HCT116 (cell line): ENCODE data around the gene GAL3ST3. TPM values are rescaled to one million over a fixed set of nuclear protein-coding genes. Genes with fewer than 3 reads are reported as not detected.

Experiments used
- ATAC-seq: fragments of 200-7000 bp; cut with Tn5 transposase; 2 replicates; pipeline ENCODE4 v1.9.1; 2020; ENCODE audit warnings: mild to moderate bottlenecking, moderate library complexity
- BruUV-seq: library from RNA; stranded (reverse); fragments of 400-500 nt; replicated peaks from 2 replicates; lab custom pipeline; 2021; lab: Mats Ljungman, UMichigan
- CTCF ChIA-PET: fragments of 300-600 bp; sonication (Branson Sonifier 250); formaldehyde crosslinking; loops from one replicate; lab custom pipeline; 2021; ENCODE audit warnings: antibody characterized with exemption; lab: Charles Lee
- POLR2A ChIA-PET: fragments of 300-600, 350-600 bp; sonication (Branson Sonifier 250); formaldehyde crosslinking; loops from one replicate; lab custom pipeline; 2021; ENCODE audit warnings: antibody characterized with exemption; lab: Charles Lee
- RAD21 ChIA-PET, 2 experiments: fragments of 300-600 bp; sonication (Branson Sonifier 250); formaldehyde crosslinking; loops; one replicate each; lab custom pipeline; 2023; ENCODE audit warnings: low total read pairs in 2 of 2; ENCODE audit not compliant: uncharacterized antibody in 2 of 2, unreplicated experiment in 2 of 2, low non-redundant PET in 1 of 2; lab: Charles Lee
- DNase-seq: peaks from one replicate; pipeline ENCODE4 v3.0.0-alpha.2; 2010; ENCODE audit warnings: low read depth, low spot score
- H2AFZ ChIP-seq: fragments of 200-600 bp; shearing (Covaris generic), sonication (generic); 2 replicates; pipeline ENCODE4 v1.6.1; 2017; ENCODE audit warnings: low read depth, mixed run types, mixed read lengths, antibody characterized with exemption, low read length; ENCODE audit not compliant: poor library complexity, severe bottlenecking
- H3K27ac ChIP-seq: 2 replicates; pipeline ENCODE4 v1.5.1; 2012; ENCODE audit warnings: low read depth, low read length
- H3K27me3 ChIP-seq: fragments of 200-600 bp; sonication (generic); 2 replicates; pipeline ENCODE4 v1.6.1; 2016; ENCODE audit warnings: mixed run types, low read length, mixed read lengths; ENCODE audit not compliant: insufficient read depth
- H3K36me3 ChIP-seq, 2 experiments: fragments of 200-500 bp in 1 of 2; fragments of 200-600 bp in 1 of 2; sonication (Bioruptor generic) in 1 of 2; sonication (generic) in 1 of 2; 2 replicates each; pipeline versions ENCODE4 v1.5.1 to v1.6.1; 2014 to 2016; ENCODE audit warnings: low read length in 2 of 2, inconsistent platforms in 1 of 2, mixed read lengths in 1 of 2, mixed run types in 1 of 2; ENCODE audit not compliant: insufficient read depth in 2 of 2, control insufficient read depth in 1 of 2
- H3K4me1 ChIP-seq, 2 experiments: fragments of 200-600 bp in 1 of 2; sonication (generic) in 1 of 2; 2 replicates each; pipeline versions ENCODE4 v1.5.1 to v1.6.1; 2012 to 2017; ENCODE audit warnings: low read length in 2 of 2, inconsistent platforms in 1 of 2, mild to moderate bottlenecking in 1 of 2, mixed read lengths in 1 of 2, mixed run types in 1 of 2, moderate library complexity in 1 of 2; ENCODE audit not compliant: insufficient read depth in 2 of 2, control insufficient read depth in 1 of 2
- H3K4me2 ChIP-seq: fragments of 200-600 bp; sonication (generic); 2 replicates; pipeline ENCODE4 v1.6.1; 2017; ENCODE audit warnings: mixed run types, low read length, mixed read lengths
- H3K4me3 ChIP-seq, 2 experiments: fragments of 200-600 bp in 1 of 2; sonication (generic) in 1 of 2; replicated peaks in 1 of 2; 2 replicates each; pipeline ENCODE4 v1.5.1; 2011 to 2016; ENCODE audit warnings: low read length in 2 of 2, control low read depth in 1 of 2, low read depth in 1 of 2, mild to moderate bottlenecking in 1 of 2, mixed read lengths in 1 of 2, mixed run types in 1 of 2
- H3K79me2 ChIP-seq: fragments of 200-600 bp; sonication (generic); 2 replicates; pipeline ENCODE4 v1.6.1; 2017; ENCODE audit warnings: mild to moderate bottlenecking, mixed run types, low read length, moderate library complexity, mixed read lengths; ENCODE audit not compliant: insufficient read depth
- H3K9ac ChIP-seq: fragments of 200-600 bp; sonication (generic); 2 replicates; pipeline ENCODE4 v1.6.1; 2016; ENCODE audit warnings: low read length, mixed read lengths
- H3K9me2 ChIP-seq: fragments of 200-600 bp; sonication (generic), shearing (Covaris generic); 2 replicates; pipeline ENCODE4 v1.6.1; 2017; ENCODE audit warnings: mixed run types, mild to moderate bottlenecking, moderate library complexity; ENCODE audit not compliant: insufficient read depth
- H3K9me3 ChIP-seq, 2 experiments: fragments of 200-500 bp in 1 of 2; fragments of 200-600 bp in 1 of 2; sonication (Bioruptor generic) in 1 of 2; sonication (generic) in 1 of 2; 2 replicates each; pipeline ENCODE4 v1.6.1; 2014 to 2017; ENCODE audit warnings: low read length in 2 of 2, mixed read lengths in 2 of 2, inconsistent platforms in 1 of 2, low read depth in 1 of 2, mild to moderate bottlenecking in 1 of 2, mixed run types in 1 of 2, moderate library complexity in 1 of 2; ENCODE audit not compliant: control insufficient read depth in 1 of 2, insufficient read depth in 1 of 2
- H4K20me1 ChIP-seq: fragments of 200-600 bp; sonication (generic), shearing (Covaris generic); 2 replicates; pipeline ENCODE4 v1.6.1; 2017; ENCODE audit warnings: mixed run types, mild to moderate bottlenecking, moderate library complexity; ENCODE audit not compliant: insufficient read depth
- ATF3 ChIP-seq: IDR thresholded peaks from 2 replicates; pipeline ENCODE4 v1.6.1; 2012
- CEBPB ChIP-seq: IDR thresholded peaks from 2 replicates; pipeline ENCODE4 v1.6.1; 2012; ENCODE audit warnings: low read depth
- CTCF ChIP-seq, 3 experiments: fragments of 200-600 bp in 1 of 3; sonication (generic) in 1 of 3; IDR thresholded peaks in 2 of 3; conservative IDR thresholded peaks in 1 of 3; 2 replicates each; pipeline ENCODE4 v1.5.1; 2012 to 2017; ENCODE audit warnings: low read depth in 2 of 3, low read length in 2 of 3, antibody characterized with exemption in 1 of 3, borderline replicate concordance in 1 of 3, control low read depth in 1 of 3, mild to moderate bottlenecking in 1 of 3, mixed read lengths in 1 of 3, mixed run types in 1 of 3, moderate library complexity in 1 of 3; ENCODE audit not compliant: insufficient read depth in 1 of 3
- EGR1 ChIP-seq: IDR thresholded peaks from 2 replicates; pipeline ENCODE4 v1.6.1; 2012; ENCODE audit warnings: low read depth
- EZH2phosphoT487 ChIP-seq: fragments of 200-600 bp; IDR thresholded peaks from 2 replicates; pipeline ENCODE4 v1.6.1; 2018; ENCODE audit warnings: antibody characterized with exemption, borderline replicate concordance
- FOSL1 ChIP-seq: IDR thresholded peaks from 2 replicates; pipeline ENCODE4 v1.6.1; 2012; ENCODE audit warnings: low read depth
- JUND ChIP-seq: IDR thresholded peaks from 2 replicates; pipeline ENCODE4 v1.6.1; 2012
- MAX ChIP-seq: IDR thresholded peaks from 2 replicates; pipeline ENCODE4 v1.6.1; 2012
- POLR2AphosphoS5 ChIP-seq: IDR thresholded peaks from 2 replicates; pipeline ENCODE4 v1.6.1; 2011; ENCODE audit warnings: mild to moderate bottlenecking, low read depth, low read length, moderate library complexity
- RAD21 ChIP-seq: IDR thresholded peaks from 2 replicates; pipeline ENCODE4 v1.6.1; 2012; ENCODE audit warnings: low read depth, mild to moderate bottlenecking
- YY1 ChIP-seq: IDR thresholded peaks from 2 replicates; pipeline ENCODE4 v1.6.1; 2011; ENCODE audit warnings: low read length, low read depth, moderate library complexity, mild to moderate bottlenecking; ENCODE audit not compliant: insufficient replicate concordance; ENCODE audit errors: extremely low read depth
- ZBTB33 ChIP-seq: IDR thresholded peaks from 2 replicates; pipeline ENCODE4 v1.6.1; 2011; ENCODE audit warnings: mild to moderate bottlenecking, low read length, moderate library complexity; ENCODE audit not compliant: insufficient replicate concordance; ENCODE audit errors: extremely low read depth
- ZNF274 ChIP-seq: fragments of 200-500 bp; sonication (Bioruptor generic); IDR thresholded peaks from 2 replicates; pipeline ENCODE4 v1.6.1; 2014; ENCODE audit warnings: mild to moderate bottlenecking, low read depth, low read length, inconsistent platforms
- intact Hi-C: fragments of 100-400 bp; cut with micrococcal nuclease; formaldehyde crosslinking; loops from 2 replicates; pipeline ENCODE4 v1.10.0; 2022
- total RNA-seq: library from RNA; stranded (reverse); gene quantifications from one replicate; pipeline ENCODE4 v1.2.1, GENCODE V29; 2021; ENCODE audit not compliant: unreplicated experiment

GAL3ST3 gene
- total RNA-seq, 1 experiment from 2014 or later = not detected

GRCh38 chr11:66007201-66007634 is 41.7 kb downstream of the GAL3ST3 start (continued):
- no peak for TF ChIP-seq JUND
- TF ChIP-seq, all 23 proteins: peak for 0

GRCh38 chr11:66006891-66007176 is 42.1 kb downstream of the GAL3ST3 start:
- ChIA-PET CTCF (no interaction called here), RAD21 (no interaction called here)
- peak overlapping the region; percentile 44 for H3K9ac ChIP-seq

GRCh38 chr11:66006134-66006890 is 42.6 kb downstream of the GAL3ST3 start:
- no TSS peak for BruUV-seq

More at GRCh38 chr11:66006891-66007176, 42.1 kb downstream of the GAL3ST3 start:
- Histone ChIP-seq H3K4me1 (peaks cover 40 to 79% of the 10 kb centered on the region in 2 experiments), H3K9me3 (no peaks in the 10 kb centered on the region), H2AFZ (no peak overlapping the region), H3K79me2 (peaks cover 25% of the 10 kb centered on the region), H3K4me3 (no peak overlapping the region), H3K4me2 (peak overlapping the region; percentile 36)
- ATAC-seq = no peak
- no TSS peak for BruUV-seq
- no peak for TF ChIP-seq EGR1
- TF ChIP-seq, all 23 proteins: peak for 0
- H3K36me3 ChIP-seq = peaks cover 11 to 24% of the 10 kb centered on the region in 2 experiments
- H4K20me1 ChIP-seq = no peaks in the 10 kb centered on the region
- H3K27ac ChIP-seq = peak overlapping the region; percentile 38
- intact Hi-C loops = no loop called here
- POLR2A ChIA-PET = no interaction called here
- DNase-seq = no peak
- H3K27me3 ChIP-seq = no peaks in the 10 kb centered on the region
- no peaks in the 10 kb centered on the region for H3K9me2 ChIP-seq

More at GRCh38 chr11:66006134-66006890, 42.6 kb downstream of the GAL3ST3 start:
- peak overlapping the region; percentile 44 for H3K9ac ChIP-seq
- ATAC-seq = no peak
- no peak for TF ChIP-seq ZBTB33
- no peak for TF ChIP-seq RAD21
- TF ChIP-seq CTCF (IDR thresholded peaks at IDR 0.05 in 2 of 3, conservative IDR thresholded peaks at IDR 0.05 in 1 of 3; ENCODE audit: borderline replicate concordance in 1 of 3, insufficient read depth in 1 of 3, low read depth in 2 of 3, low read length in 2 of 3) = no peak
- no peak for TF ChIP-seq CEBPB
- no peak for TF ChIP-seq FOSL1
- no peak; the same call in 1 of the 2 replicates for TF ChIP-seq POLR2AphosphoS5
- TF ChIP-seq YY1 = no peak
- no peak for TF ChIP-seq MAX
- no peak for TF ChIP-seq ZNF274
- TF ChIP-seq EZH2phosphoT487 = no peak
- TF ChIP-seq ATF3 = no peak
- no peaks in the 10 kb centered on the region for H4K20me1 ChIP-seq
- intact Hi-C loops = no loop called here
- H3K9me2 ChIP-seq = no peaks in the 10 kb centered on the region
- H3K4me2 ChIP-seq = peak overlapping the region; percentile 36
- H2AFZ ChIP-seq = no peak overlapping the region
- H3K4me1 ChIP-seq = peaks cover 35 to 74% of the 10 kb centered on the region in 2 experiments
- H3K4me3 ChIP-seq = no peak overlapping the region
- ChIA-PET CTCF (no interaction called here), RAD21 (no interaction called here), POLR2A (no interaction called here)
- no peaks in the 10 kb centered on the region for H3K27me3 ChIP-seq
- peak overlapping the region; percentile 38 for H3K27ac ChIP-seq
- H3K79me2 ChIP-seq = peaks cover 30% of the 10 kb centered on the region
- H3K36me3 ChIP-seq = peaks cover 11 to 24% of the 10 kb centered on the region in 2 experiments
- no peak for DNase-seq
- H3K9me3 ChIP-seq = no peaks in the 10 kb centered on the region
